ENCODE data around the gene CEP112. TPM values are rescaled to one million over a fixed set of nuclear protein-coding genes. Genes with fewer than 3 reads are reported as not detected.

Gene CEP112
- total and polyA plus RNA-seq, 2 of the 8 experiments (the other 6 are each of a cell fraction or from before 2014, with no cell fraction given), result 0.62 to 3.1 TPM

GRCh38 chr17:65587534-65588180 is 604.3 kb downstream of the CEP112 start (continued):
- TF ChIP-seq CHD7 (IDR thresholded peaks at IDR 0.05; ENCODE audit: insufficient replicate concordance, low read length) (no peak), ATF2 (IDR thresholded peaks at IDR 0.05; ENCODE audit: low read length) (no peak), TEAD4 (IDR thresholded peaks at IDR 0.05; ENCODE audit: low read depth, low read length) (no peak), KDM5A (IDR thresholded peaks at IDR 0.05; ENCODE audit: low read length) (no peak), EZH2 (IDR thresholded peaks at IDR 0.05; ENCODE audit: low read depth, low read length, severe bottlenecking) (no peak), CEBPB (IDR thresholded peaks at IDR 0.05; ENCODE audit: low read depth, low read length) (no peak), SAP30 (IDR thresholded peaks at IDR 0.05; ENCODE audit: insufficient read depth, insufficient replicate concordance, low read length) (no peak), TAF1 (IDR thresholded peaks at IDR 0.05; ENCODE audit: low read depth, low read length) (no peak), GTF2F1 (IDR thresholded peaks at IDR 0.05; ENCODE audit: borderline replicate concordance, low read depth, low read length) (no peak)

Measured in H1 (cell line).